H1 (cell line): ENCODE results near the gene PAWR. TPM values are rescaled to one million over a fixed set of nuclear protein-coding genes. Genes with fewer than 3 reads are reported as not detected.
"Not testable (repeated sequence)": the region's sequence is repeated elsewhere in the genome, so short reads cannot be mapped to it uniquely, and the experiment has no call there.

Experiments
- CTCF ChIA-PET: fragments of 300-600 bp; sonication (Branson Sonifier 250); formaldehyde crosslinking; loops from one replicate; lab custom pipeline; 2021; ENCODE audit not compliant: partially characterized antibody; lab: Charles Lee
- POLR2A ChIA-PET: fragments of 300-600 bp; sonication (Branson Sonifier 250); formaldehyde crosslinking; loops from one replicate; lab custom pipeline; 2021; ENCODE audit warnings: inconsistent platforms; ENCODE audit not compliant: partially characterized antibody; lab: Charles Lee
- DNase-seq, 2 experiments: peaks; one replicate each; pipeline versions ENCODE4 v3.0.0 to v3.0.0-alpha.2; 2010 to 2022; ENCODE audit warnings: low spot score in 2 of 2, low read depth in 1 of 2, mixed read lengths in 1 of 2
- FAIRE-seq: peaks from 2 replicates; lab custom pipeline; 2011; peaks lifted over from hg19 to GRCh38; lab: Jason Lieb, UNC
- H2AFZ ChIP-seq: 2 replicates; pipeline ENCODE4 v1.8.1; 2012; ENCODE audit warnings: low read length, inconsistent platforms
- H2AK5ac ChIP-seq: 2 replicates; pipeline ENCODE4 v1.6.1; 2013; ENCODE audit warnings: low read depth, low read length
- H2BK120ac ChIP-seq: replicated peaks from 2 replicates; pipeline ENCODE3; 2013; ENCODE audit warnings: low read depth, low read length, inconsistent platforms
- H2BK12ac ChIP-seq: 2 replicates; pipeline ENCODE4 v1.6.1; 2013; ENCODE audit warnings: low read depth, low read length
- H2BK15ac ChIP-seq: 2 replicates; pipeline ENCODE4 v1.6.1; 2013; ENCODE audit warnings: low read length
- H2BK20ac ChIP-seq: 2 replicates; pipeline ENCODE4 v1.6.1; 2013; ENCODE audit warnings: low read length
- H2BK5ac ChIP-seq: 2 replicates; pipeline ENCODE4 v1.6.1; 2013; ENCODE audit warnings: low read depth, low read length
- H3K14ac ChIP-seq: 2 replicates; pipeline ENCODE4 v1.6.1; 2013; ENCODE audit warnings: inconsistent platforms; ENCODE audit not compliant: insufficient read length
- H3K18ac ChIP-seq: 2 replicates; pipeline ENCODE4 v1.6.1; 2013; ENCODE audit warnings: low read length; ENCODE audit errors: extremely low read depth
- H3K23ac ChIP-seq: 2 replicates; pipeline ENCODE4 v1.6.1; 2013; ENCODE audit warnings: inconsistent platforms; ENCODE audit not compliant: insufficient read length
- H3K23me2 ChIP-seq: 2 replicates; pipeline ENCODE4 v1.6.1; 2013; ENCODE audit warnings: low read depth, low read length
- H3K27ac ChIP-seq: 2 replicates; pipeline ENCODE4 v1.6.1; 2011; ENCODE audit warnings: low read depth, low read length, inconsistent platforms
- H3K27me3 ChIP-seq, 4 experiments: replicated peaks in 1 of 4; 1 replicate in 1 of 4; 2 replicates in 3 of 4; pipeline versions ENCODE4 v1.6.1 to v1.8.1; 2011 to 2013; ENCODE audit warnings: low read length in 3 of 4, mild to moderate bottlenecking in 3 of 4, inconsistent platforms in 2 of 4, mixed read lengths in 2 of 4, moderate library complexity in 1 of 4; ENCODE audit not compliant: control insufficient read depth in 3 of 4, insufficient read depth in 3 of 4; ENCODE audit errors: extremely low read depth in 1 of 4
- H3K36me3 ChIP-seq, 4 experiments: 2 replicates each; pipeline versions ENCODE4 v1.6.1 to v1.8.1; 2011 to 2013; ENCODE audit warnings: mild to moderate bottlenecking in 4 of 4, low read length in 3 of 4, moderate library complexity in 2 of 4, control low read depth in 1 of 4, inconsistent platforms in 1 of 4; ENCODE audit not compliant: insufficient read depth in 4 of 4, control insufficient read depth in 2 of 4
- H3K4ac ChIP-seq: replicated peaks from 2 replicates; pipeline ENCODE3; 2013; ENCODE audit warnings: low read length, low read depth, mixed read lengths, inconsistent platforms; ENCODE audit not compliant: insufficient read length
- H3K4me1 ChIP-seq, 4 experiments: replicated peaks in 1 of 4; 1 replicate in 1 of 4; 2 replicates in 3 of 4; pipeline versions ENCODE4 v1.6.1 to v1.8.1; 2011 to 2013; ENCODE audit warnings: low read length in 3 of 4, inconsistent platforms in 2 of 4, mixed read lengths in 1 of 4; ENCODE audit not compliant: insufficient read depth in 4 of 4, control insufficient read depth in 3 of 4
- H3K4me2 ChIP-seq, 2 experiments: 2 replicates each; pipeline versions ENCODE4 v1.6.1 to v1.8.1; 2011 to 2013; ENCODE audit warnings: low read depth in 2 of 2, low read length in 2 of 2, control low read depth in 1 of 2, inconsistent platforms in 1 of 2, mild to moderate bottlenecking in 1 of 2; ENCODE audit not compliant: insufficient read depth in 1 of 2
- H3K4me3 ChIP-seq, 4 experiments: fragments of 200-600, 300-600 bp in 1 of 4; sonication (generic), shearing (Covaris generic), sonication (Bioruptor Twin) in 1 of 4; 2 replicates each; pipeline versions ENCODE4 v1.5.1 to v1.8.1; 2011 to 2016; ENCODE audit warnings: low read length in 4 of 4, low read depth in 3 of 4, control low read depth in 2 of 4, inconsistent platforms in 2 of 4, mild to moderate bottlenecking in 2 of 4, mixed read lengths in 1 of 4, moderate library complexity in 1 of 4; ENCODE audit not compliant: insufficient read depth in 2 of 4; ENCODE audit errors: extremely low read depth in 1 of 4
- H3K56ac ChIP-seq: replicated peaks from 2 replicates; pipeline ENCODE3; 2013; ENCODE audit warnings: low read depth, mild to moderate bottlenecking, mixed read lengths, low read length, inconsistent platforms; ENCODE audit not compliant: insufficient read length
- H3K79me1 ChIP-seq: 2 replicates; pipeline ENCODE4 v1.6.1; 2013; ENCODE audit warnings: low read depth, low read length, control low read depth
- H3K79me2 ChIP-seq, 2 experiments: 2 replicates each; pipeline versions ENCODE4 v1.6.1 to v1.8.1; 2012 to 2013; ENCODE audit warnings: low read length in 2 of 2, mild to moderate bottlenecking in 2 of 2, inconsistent platforms in 1 of 2; ENCODE audit not compliant: insufficient read depth in 2 of 2, control insufficient read depth in 1 of 2
- H3K9ac ChIP-seq, 4 experiments: replicated peaks in 1 of 4; 1 replicate in 1 of 4; 2 replicates in 3 of 4; pipeline versions ENCODE4 v1.6.1 to v1.8.1; 2011 to 2013; ENCODE audit warnings: low read depth in 3 of 4, low read length in 3 of 4, control low read depth in 2 of 4, mild to moderate bottlenecking in 2 of 4, moderate library complexity in 2 of 4, inconsistent platforms in 1 of 4; ENCODE audit errors: extremely low read depth in 1 of 4
- H3K9me3 ChIP-seq, 2 experiments: 2 replicates each; pipeline versions ENCODE4 v1.6.1 to v1.8.1; 2012 to 2013; ENCODE audit warnings: mild to moderate bottlenecking in 2 of 2, moderate library complexity in 2 of 2, control low read depth in 1 of 2, inconsistent platforms in 1 of 2, low read depth in 1 of 2, low read length in 1 of 2, mixed read lengths in 1 of 2; ENCODE audit not compliant: insufficient read depth in 2 of 2
- H4K20me1 ChIP-seq, 2 experiments: replicated peaks in 1 of 2; 2 replicates each; pipeline versions ENCODE3 to v1.8.1; 2011 to 2013; ENCODE audit warnings: inconsistent platforms in 2 of 2, low read length in 2 of 2, mild to moderate bottlenecking in 1 of 2; ENCODE audit not compliant: insufficient read depth in 2 of 2, control insufficient read depth in 1 of 2
- H4K5ac ChIP-seq: 2 replicates; pipeline ENCODE4 v1.6.1; 2013; ENCODE audit warnings: low read length, low read depth, mixed read lengths, inconsistent platforms; ENCODE audit not compliant: insufficient read length
- H4K8ac ChIP-seq: 2 replicates; pipeline ENCODE4 v1.8.0; 2013; ENCODE audit warnings: mild to moderate bottlenecking, moderate library complexity, low read length, inconsistent platforms; ENCODE audit not compliant: insufficient read depth; ENCODE audit errors: extremely low read depth
- H4K91ac ChIP-seq: replicated peaks from 2 replicates; pipeline ENCODE3; 2013; ENCODE audit warnings: low read length, mixed read lengths, inconsistent platforms; ENCODE audit not compliant: insufficient read length
- WGBS, 2 experiments: shearing (Covaris generic) in 1 of 2; methylation state at CpG; one replicate each; pipeline versions ENCODE4 v1.1.6 to v1.1.7; 2013 to 2015; ENCODE audit warnings: low lambda C conversion rate in 2 of 2, mixed read lengths in 2 of 2, inconsistent platforms in 1 of 2, low coverage in 1 of 2, missing lambda C conversion rate in 1 of 2; ENCODE audit not compliant: insufficient replicate concordance in 2 of 2, insufficient coverage in 1 of 2, insufficient read length in 1 of 2; ENCODE audit errors: extremely low coverage in 1 of 2, missing lambda C conversion rate in 1 of 2; 5-methylcytosine and 5-hydroxymethylcytosine counted together
- polyA plus RNA-seq, 7 experiments: library from polyadenylated mRNA; depleted of rRNA in 3 of 7; stranded (reverse) in 5 of 7; unstranded in 2 of 7; fragments of >200 nt in 5 of 7; fragments of 200-250 nt in 2 of 7; gene quantifications; 1 replicate in 5 of 7; 2 replicates in 1 of 7; 4 replicates in 1 of 7; pipeline versions ENCODE4 v1.2.1 to v1.2.3, GENCODE V29; 2011 to 2013; ENCODE audit warnings: missing spikeins in 2 of 7, mixed read lengths in 2 of 7
- total RNA-seq: library from RNA; stranded (reverse); fragmentation: NEBNext Ultra II Directional; extraction: Animal tissue kit (Norgen Biotek cat#: 25700); gene quantifications from 2 replicates; pipeline ENCODE4 v1.2.1, GENCODE V29; 2021

The PAWR gene
- total and polyA plus RNA-seq, 2 of the 8 experiments (the other 6 are each of a cell fraction or from before 2014, with no cell fraction given) = 28.3 to 327 TPM

DNA sequence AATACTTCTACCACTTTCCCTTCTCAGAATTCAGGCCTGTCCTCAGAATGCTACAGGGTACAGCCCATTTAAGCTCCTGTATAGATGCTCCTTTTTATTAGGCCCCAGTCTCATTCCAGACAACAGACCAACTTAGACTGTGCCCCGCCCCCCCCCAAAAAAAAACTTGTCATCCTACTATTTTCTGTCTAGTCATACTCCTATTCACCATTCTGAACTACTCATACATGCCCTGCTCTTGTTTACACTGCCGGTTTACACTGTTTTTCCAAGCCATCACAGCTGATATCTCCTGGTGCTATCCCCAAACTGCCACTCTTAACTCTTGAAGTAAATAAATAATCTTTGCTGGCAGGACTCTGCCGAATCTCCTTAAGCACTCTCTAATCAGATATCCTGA, 146.3 kb downstream of the PAWR start:
- H3K18ac ChIP-seq, H2BK5ac ChIP-seq, H3K4me2 ChIP-seq, H3K9ac ChIP-seq, H4K20me1 ChIP-seq, H3K9me3 ChIP-seq, H4K5ac ChIP-seq, POLR2A ChIA-PET, H3K14ac ChIP-seq, H2BK20ac ChIP-seq, H3K56ac ChIP-seq, H2BK12ac ChIP-seq, H3K36me3 ChIP-seq, H2AFZ ChIP-seq, H2BK120ac ChIP-seq, H3K27ac ChIP-seq, H3K23me2 ChIP-seq, H3K79me1 ChIP-seq, H2AK5ac ChIP-seq, H4K8ac ChIP-seq, H3K27me3 ChIP-seq, CTCF ChIA-PET, DNase-seq, FAIRE-seq, H4K91ac ChIP-seq, H3K79me2 ChIP-seq, H3K23ac ChIP-seq, H3K4ac ChIP-seq, H2BK15ac ChIP-seq, H3K4me3 ChIP-seq: not testable (repeated sequence)
- 22% methylated on average over 3 of the region's 3 CpGs; no CpG with 5 or more reads in 1 of the 2 experiments for WGBS, 2 experiments
- peaks cover 11 to 21% (median 13%) of the 10 kb centered on the region in 4 experiments; a peak in 4 of 7 replicates for H3K4me1 ChIP-seq
